GM23338 (cell line): Measurements from ENCODE around the gene AHNAK.

Experiments
- CREB1 ChIP-seq: fragments of 250-450 bp; sonication (Bioruptor Pico); IDR thresholded peaks from 2 replicates; pipeline ENCODE4 v1.5.0; 2020; ENCODE audit warnings: low read depth, mild to moderate bottlenecking, moderate library complexity
- CTCF ChIP-seq, 2 experiments: fragments of 200-600 bp in 1 of 2; sonication (generic) in 1 of 2; conservative IDR thresholded peaks; 2 replicates each; pipeline versions ENCODE4 v1.5.1 to v1.6.1; 2016 to 2017; ENCODE audit warnings: antibody characterized with exemption in 2 of 2, low read depth in 2 of 2, mild to moderate bottlenecking in 2 of 2, moderate library complexity in 1 of 2
- ETS1 ChIP-seq: IDR thresholded peaks from 2 replicates; pipeline ENCODE4 v1.6.1; 2016; ENCODE audit warnings: antibody characterized with exemption
- EZH2 ChIP-seq: fragments of 200-600 bp; sonication (generic); IDR thresholded peaks from one replicate; pipeline ENCODE4 v1.8.0; 2017; ENCODE audit warnings: antibody characterized with exemption, mild to moderate bottlenecking, low read depth; ENCODE audit not compliant: unreplicated experiment
- EZH2phosphoT487 ChIP-seq: fragments of 200-600 bp; sonication (generic); IDR thresholded peaks from one replicate; pipeline ENCODE4 v1.8.1; 2018; ENCODE audit warnings: antibody characterized with exemption; ENCODE audit not compliant: unreplicated experiment
- JUNB ChIP-seq: IDR thresholded peaks from one replicate; pipeline ENCODE4 v1.6.1; 2016; ENCODE audit warnings: antibody characterized with exemption; ENCODE audit not compliant: unreplicated experiment
- NANOG ChIP-seq: IDR thresholded peaks from 2 replicates; pipeline ENCODE4 v1.6.1; 2016; ENCODE audit warnings: antibody characterized with exemption, borderline replicate concordance
- POLR2AphosphoS5 ChIP-seq: IDR thresholded peaks from 2 replicates; pipeline ENCODE4 v1.6.1; 2016; ENCODE audit warnings: antibody characterized with exemption, low read depth
- REST ChIP-seq: IDR thresholded peaks from one replicate; pipeline ENCODE4 v1.6.1; 2018; ENCODE audit warnings: antibody characterized with exemption; ENCODE audit not compliant: unreplicated experiment
- STAT1 ChIP-seq: IDR thresholded peaks from one replicate; pipeline ENCODE4 v1.6.1; 2016; ENCODE audit warnings: antibody characterized with exemption; ENCODE audit not compliant: unreplicated experiment
- ZNF114 ChIP-seq: fragments of 250-450 bp; sonication (Bioruptor Pico); IDR thresholded peaks from 2 replicates; pipeline ENCODE4 v1.5.0; 2020; ENCODE audit warnings: mild to moderate bottlenecking, moderate library complexity
- ZNF331 ChIP-seq: fragments of 250-450 bp; sonication (Bioruptor Pico); IDR thresholded peaks from 2 replicates; pipeline ENCODE4 v1.5.0; 2020; ENCODE audit warnings: low read depth, mild to moderate bottlenecking, moderate library complexity
- ZNF462 ChIP-seq: fragments of 250-450 bp; sonication (Bioruptor Pico); IDR thresholded peaks from 2 replicates; pipeline ENCODE4 v1.5.0; 2020; ENCODE audit warnings: mild to moderate bottlenecking, moderate library complexity

GRCh38 chr11:62430425-62430824, 116.2 kb downstream of the AHNAK start:
- TF ChIP-seq CREB1 (CRISPR knock-in tag): no peak
- TF ChIP-seq ZNF114 (CRISPR knock-in tag): no peak
- no peak for TF ChIP-seq CTCF (conservative IDR thresholded peaks at IDR 0.05; ENCODE audit: low read depth in 2 of 2)
- TF ChIP-seq POLR2AphosphoS5: no peak
- TF ChIP-seq EZH2: no peak
- no peak for TF ChIP-seq REST
- TF ChIP-seq EZH2phosphoT487: no peak
- TF ChIP-seq STAT1: no peak
- no peak for TF ChIP-seq NANOG
- no peak for TF ChIP-seq ETS1
- TF ChIP-seq JUNB: no peak
- no peak for TF ChIP-seq ZNF331 (CRISPR knock-in tag)
- TF ChIP-seq ZNF462 (CRISPR knock-in tag): no peak
